SW480 (cell line): ENCODE measurements around the gene PRKCG.

Source experiments
- DNase-seq: peaks from one replicate; pipeline ENCODE4 v3.0.0-alpha.2; 2016; ENCODE audit warnings: low spot score

PRKCG gene

DNA sequence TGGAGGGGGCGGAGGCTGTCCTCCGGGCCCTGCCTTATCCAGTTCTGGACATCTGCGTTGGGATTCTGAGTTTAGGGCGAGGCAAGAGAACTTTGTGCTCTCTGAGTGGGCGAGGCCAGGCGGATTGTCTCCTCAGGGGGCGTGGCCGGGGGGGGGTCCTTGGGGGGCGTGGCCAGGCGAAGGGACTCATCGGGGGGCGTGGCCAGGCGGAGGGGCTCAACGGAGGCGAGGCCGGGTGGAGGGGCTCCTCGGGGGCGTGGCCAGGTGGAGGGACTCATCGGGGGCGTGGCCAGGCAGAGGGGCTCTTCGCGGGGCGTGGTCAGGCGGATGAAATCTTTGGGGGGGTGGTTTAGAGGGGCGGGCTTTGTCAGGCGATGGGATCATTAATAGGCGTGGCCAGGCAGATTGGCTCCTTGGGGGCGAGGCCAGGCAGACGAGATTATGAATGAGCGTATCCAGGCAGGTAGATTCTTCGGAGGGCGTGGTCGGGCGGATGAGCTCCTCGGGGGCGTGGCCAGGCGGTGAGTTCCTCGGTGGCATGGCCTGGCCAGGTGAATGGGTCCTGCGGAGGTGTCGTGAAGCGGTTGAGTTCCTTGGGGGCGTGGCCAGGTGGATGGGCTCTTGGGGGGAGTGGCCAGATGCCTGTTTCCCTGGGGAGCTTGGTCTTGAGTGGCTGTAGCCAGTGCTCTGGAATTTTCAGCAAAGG, 16.8 kb downstream of the PRKCG start:
- no peak for DNase-seq

DNA sequence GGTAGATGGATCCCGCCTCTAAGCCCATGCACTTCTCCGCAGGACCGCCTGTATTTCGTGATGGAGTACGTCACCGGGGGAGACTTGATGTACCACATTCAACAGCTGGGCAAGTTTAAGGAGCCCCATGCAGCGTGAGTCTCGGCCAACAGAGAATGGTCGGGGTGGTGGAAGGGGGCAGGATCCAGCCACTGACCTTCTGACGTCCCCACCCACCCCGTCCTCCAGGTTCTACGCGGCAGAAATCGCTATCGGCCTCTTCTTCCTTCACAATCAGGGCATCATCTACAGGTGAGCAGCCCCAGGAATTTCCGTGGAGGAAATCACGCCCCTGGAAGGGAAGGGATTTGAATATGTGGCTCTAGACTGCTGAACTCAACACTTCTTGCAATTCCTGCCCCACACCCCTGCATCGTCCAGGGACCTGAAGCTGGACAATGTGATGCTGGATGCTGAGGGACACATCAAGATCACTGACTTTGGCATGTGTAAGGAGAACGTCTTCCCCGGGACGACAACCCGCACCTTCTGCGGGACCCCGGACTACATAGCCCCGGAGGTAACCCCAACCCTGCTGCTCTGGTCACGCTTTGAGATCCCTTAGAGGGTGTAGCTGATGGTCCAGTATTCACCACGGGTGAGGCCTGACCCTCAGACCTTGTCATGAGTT, 18.3 kb downstream of the PRKCG start:
- DNase-seq, result no peak

DNA sequence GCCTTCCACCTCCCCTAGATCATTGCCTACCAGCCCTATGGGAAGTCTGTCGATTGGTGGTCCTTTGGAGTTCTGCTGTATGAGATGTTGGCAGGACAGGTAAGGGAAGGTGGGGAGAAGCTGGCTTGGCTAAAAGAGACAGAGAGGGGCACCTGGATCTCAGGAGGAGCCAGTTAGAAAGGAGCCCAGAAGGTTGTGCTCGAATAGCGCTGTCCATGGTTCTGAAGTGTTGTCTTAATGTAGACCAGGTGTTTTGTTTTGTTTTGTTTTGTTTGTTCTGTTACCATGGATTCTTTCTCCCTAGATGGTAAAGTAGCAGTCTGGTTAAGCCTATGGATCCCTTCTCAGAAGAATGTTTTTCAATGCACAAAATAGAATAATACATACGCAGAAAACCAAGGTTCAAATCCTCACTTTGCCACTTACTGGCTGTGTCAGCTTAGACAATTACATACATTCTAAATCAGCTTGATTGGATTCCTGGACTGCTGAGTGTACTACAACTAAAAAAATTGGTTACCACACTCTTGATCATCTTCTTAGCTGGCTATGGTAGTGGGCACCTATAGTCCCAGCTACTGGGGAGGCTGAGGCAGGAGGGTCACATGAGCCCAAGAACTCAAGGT, 21.2 kb downstream of the PRKCG start:
- peak; percentile 62 for DNase-seq

DNA sequence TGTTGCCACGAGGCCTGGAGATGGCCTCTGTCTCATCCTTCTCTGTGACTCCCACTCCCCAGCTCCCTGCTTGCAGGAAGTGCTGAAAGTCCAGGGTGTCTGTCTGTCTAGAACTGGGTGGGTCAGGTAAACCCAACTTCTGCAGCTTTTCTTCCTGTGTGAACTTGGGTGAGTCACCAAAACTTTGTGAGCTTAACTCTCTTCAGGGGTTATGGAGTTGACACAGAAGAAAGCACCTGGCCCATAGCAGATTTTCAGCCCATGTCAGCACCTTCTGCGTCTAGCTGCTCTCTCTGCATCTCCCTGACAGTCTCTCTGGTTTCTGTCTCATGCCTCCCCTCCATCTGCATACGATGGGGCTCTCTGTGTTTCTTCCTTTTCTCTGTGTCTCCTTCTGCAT, 22.9 kb downstream of the PRKCG start:
- DNase-seq, result no peak

DNA sequence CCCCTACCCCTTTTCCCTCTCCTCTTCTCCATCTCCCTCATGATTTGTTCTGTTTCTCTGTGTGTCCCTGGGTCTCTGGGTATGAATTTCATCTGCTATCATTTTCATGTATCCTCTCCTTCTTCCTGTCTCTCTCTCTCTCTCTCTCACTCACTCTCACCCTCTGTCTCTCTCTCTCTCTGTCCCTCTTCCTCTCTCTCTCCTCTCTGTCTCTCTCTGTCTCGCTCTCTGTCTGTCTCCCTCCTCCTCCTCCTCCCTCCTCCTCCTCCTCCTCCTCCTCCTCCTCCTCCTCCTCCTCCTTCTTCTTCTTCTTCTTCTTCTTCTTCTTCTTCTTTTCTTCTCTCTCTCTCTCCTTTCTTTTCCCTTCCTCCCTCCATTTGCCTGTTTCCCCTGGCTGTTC, 23.8 kb downstream of the PRKCG start:
- DNase-seq, result no peak

DNA sequence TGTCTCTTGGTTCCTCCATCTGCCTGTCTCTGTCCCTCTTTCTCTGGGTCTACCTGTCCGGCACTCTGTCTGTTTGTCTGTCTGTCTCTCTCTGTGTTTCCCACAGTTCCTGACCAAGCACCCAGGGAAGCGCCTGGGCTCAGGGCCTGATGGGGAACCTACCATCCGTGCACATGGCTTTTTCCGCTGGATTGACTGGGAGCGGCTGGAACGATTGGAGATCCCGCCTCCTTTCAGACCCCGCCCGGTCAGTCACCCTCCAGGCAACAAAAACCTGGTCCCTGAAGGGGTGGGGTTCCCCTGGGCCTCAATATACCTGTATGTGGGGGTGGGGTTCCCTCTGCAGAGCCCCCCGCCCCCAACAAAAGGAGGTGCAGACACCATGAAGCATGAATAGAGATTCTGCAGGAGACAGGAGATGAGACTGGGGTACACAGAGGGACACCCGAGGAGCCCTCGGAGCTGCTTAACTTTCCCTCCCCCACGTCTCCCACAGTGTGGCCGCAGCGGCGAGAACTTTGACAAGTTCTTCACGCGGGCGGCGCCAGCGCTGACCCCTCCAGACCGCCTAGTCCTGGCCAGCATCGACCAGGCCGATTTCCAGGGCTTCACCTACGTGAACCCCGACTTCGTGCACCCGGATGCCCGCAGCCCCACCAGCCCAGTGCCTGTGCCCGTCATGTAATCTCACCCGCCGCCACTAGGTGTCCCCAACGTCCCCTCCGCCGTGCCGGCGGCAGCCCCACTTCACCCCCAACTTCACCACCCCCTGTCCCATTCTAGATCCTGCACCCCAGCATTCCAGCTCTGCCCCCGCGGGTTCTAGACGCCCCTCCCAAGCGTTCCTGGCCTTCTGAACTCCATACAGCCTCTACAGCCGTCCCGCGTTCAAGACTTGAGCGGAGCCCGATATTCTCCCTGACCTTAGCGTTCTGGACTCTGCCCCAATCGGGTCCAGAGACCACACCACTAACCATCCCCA, 24.5 kb downstream of the PRKCG start:
- no peak for DNase-seq

DNA sequence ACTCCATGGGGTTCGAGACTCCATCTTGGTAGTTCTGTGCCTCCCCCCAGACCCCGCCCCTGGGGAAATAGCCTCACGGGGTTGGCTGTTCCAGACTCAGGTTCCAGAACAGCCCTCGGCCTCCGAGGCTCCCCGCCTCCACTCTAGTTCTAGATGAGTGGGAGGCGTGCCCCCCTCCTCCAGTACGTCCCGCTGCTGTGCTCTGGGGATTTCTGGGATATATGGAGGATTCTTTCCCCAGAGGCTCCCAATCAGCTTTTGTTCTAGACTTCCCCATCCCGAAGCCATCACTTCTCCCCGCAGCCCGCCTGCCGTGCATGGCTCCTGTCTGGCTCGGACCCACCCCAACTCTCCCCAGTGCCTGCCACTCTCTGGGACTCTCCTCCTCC, 25.2 kb downstream of the PRKCG start:
- no peak for DNase-seq

DNA sequence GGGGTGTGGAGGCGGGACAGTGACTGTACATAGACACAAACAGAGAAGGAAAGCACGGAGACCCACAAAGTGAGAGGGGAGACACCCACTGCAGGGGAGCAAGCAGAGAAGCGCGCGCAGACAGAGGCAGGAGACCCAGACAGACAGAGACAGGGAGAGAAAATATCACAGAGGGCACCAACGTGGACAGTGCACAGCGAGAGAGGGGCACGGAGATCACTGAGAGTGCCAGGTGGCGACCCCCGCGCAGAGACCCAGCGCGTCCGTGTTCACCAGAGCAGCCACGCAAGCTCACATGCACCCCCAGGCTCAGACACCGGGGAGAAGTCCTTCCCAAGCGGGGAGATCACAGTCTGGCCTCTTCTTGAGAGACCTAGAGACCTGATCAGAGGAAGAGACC, 25.7 kb downstream of the PRKCG start:
- no peak for DNase-seq

DNA sequence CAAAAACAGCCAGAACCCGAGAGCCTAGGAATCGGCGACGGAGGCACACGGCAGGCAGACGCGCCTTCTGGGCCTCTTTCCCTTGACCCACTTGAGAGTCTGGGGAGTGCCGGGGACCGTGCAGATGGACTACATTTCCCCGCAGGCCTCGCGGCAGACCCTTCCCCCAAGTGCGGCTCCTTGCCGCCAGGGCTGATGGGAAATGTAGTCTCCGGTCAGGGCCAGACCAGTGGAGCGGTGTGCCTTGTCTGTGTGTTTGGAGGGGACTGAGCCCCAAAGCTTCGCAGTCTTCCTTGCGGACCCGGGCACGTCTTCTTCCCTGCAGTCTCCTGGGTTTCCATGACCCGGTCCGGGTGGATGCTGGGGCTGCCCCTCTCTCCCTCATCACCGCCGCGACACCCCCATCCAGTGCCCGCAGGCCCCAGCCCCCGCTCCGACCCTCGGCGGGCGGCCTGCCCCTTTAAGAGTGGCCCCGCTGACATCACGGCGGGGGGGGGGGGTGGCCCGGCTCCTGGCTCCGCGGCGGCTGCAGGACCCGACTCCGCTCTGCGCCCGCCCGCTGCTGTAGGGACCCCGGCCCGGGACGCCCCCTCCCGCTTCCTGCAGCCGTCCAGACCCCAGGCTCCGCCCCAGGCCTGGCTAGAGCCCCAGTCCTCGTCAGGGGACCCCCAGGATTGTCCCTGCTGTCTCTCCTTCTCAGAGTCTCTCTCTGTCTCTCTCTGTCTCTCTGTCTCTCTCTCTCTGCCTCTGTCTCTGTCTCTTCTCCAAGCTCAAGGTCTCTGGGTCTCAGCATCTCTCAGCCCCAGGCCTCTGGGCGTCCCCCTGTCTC, 26.3 kb downstream of the PRKCG start:
- DNase-seq, result no peak

DNA sequence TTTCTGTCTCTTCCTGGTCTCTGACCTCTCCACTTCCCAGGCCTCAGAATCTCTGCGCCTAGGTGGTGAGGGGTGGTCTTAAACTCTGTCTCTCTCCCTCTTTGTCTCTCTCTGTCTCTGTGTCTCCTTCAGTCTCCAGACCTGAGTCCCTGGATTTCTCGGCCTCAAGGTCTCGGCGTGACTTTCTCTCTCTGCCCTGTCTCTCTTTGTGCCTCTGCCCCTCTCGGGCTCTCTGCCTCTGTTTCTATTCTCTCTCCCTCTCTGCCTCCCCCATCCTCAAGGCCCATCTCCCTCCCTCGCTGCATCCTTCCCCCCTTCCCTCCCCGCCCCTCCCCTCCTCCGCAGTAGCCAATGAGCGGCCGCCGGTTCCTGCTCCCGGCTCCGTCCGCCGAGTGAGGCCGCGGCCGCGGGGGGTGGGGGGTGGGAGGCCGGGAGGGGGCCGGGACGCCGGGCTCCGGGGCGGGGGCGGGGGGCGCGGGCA, 27.0 kb downstream of the PRKCG start, which contains the start of gene CACNG7:
Gene CACNG7, plus strand, starts transcription at position 344 of the 481 bp plus-strand sequence. CDS start 3,554 bp downstream, outside the sequence.
- DNase-seq, result no peak

DNA sequence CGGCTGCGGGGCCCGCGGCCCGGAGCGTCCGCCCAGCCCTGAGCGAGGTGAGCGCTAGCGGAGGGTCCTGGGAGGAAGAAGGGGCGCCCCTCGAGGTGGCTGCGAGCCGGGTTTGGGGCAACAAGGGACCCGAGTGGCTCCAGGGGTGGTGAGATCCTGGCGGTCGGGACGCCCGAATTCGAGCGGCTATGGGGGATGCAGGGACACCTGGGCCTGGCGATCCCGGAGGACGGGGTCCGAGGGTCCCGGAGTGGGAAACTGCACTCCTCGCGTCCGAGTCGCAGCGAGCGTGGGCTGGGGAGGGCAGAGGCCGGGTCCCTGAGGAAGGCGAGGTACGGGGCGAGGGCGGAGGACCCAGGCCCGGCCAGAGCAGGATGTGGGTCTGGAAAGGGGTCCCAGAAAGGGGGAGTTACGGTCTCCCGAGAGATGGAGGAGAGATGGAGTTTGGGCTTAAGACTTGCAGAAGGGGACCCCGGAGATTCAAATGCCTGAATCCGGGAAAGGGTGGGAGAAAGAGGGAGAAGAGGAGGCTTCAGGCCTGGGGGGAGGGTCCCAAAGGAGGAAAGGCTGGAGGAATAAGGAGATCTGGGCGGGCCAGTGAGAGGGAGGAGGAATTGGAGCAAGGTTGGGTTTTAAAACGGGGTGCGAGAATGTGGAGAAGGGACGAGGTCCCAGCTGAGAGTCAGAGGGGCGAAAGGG, 27.6 kb downstream of the PRKCG start:
- no peak for DNase-seq

DNA sequence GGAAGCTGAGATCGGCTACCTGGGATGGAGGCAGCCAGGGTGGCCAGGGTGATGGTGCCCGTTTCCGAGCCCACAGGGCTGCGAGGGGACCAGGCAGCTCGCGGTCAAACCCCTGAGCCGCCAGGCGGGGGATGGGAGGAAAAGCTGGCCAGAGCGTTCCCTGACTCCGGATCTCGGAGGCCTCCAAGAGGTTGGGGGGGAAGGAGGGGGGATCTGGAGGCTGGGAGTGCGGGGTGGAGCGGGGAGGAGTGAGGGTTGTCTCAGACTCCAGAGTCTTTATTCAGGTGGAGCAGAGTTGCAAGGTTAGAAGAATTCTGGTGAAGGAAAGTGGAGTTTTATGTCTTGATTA, 28.1 kb downstream of the PRKCG start:
- DNase-seq, result no peak

DNA sequence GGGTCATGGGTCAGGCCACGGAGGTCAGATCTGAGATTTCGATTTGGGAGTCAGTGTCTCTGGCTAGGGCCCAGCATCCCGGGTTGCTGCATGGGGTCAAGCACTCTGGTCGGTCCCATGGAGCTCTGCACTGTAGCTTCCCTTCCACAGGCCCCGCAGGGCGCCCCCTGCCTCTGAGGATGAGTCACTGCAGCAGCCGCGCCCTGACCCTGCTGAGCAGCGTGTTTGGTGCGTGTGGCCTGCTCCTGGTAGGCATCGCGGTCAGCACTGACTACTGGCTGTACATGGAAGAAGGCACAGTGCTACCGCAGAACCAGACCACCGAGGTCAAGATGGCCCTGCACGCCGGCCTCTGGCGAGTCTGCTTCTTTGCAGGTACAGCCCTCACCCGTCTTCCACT, 30.7 kb downstream of the PRKCG start:
- DNase-seq, result no peak

DNA sequence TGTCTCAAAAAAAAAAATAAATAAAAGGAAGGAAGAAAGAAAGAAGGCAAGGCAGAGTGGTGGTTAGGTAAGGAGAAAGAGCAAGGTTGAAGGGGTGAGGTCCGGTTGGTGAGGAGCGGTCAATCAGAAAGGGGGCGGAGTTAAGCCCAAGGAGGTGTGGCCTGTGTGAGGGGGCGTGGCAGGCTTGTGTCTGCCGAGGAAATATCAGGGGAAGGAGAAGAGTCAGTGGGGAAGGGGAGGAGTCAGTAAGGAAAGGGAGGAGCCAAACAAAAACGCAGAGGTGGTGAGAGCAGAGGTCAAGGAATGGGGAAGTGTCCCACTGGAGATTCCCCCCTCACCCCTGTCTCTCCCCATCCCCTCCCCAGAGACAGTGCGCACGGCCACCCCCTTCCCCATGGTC, 33.0 kb downstream of the PRKCG start:
- DNase-seq, result no peak

DNA sequence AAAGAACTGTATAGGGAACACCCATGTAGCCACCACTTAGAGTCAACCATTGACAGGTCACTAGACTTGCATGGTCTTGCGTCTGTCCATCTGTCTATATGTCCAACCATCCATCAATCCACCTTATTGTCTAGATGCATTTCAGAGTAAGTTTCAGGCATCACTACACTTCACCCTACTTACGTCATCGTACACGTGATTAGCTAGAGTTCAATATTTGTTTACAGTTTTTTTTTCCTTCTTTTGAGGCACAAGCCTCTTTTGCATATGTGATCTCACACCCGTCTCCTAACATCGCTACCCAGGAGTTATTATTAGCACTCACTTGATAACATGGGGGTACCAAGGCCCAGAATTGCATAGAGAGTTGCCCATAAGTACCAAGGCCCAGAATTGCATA, 34.0 kb downstream of the PRKCG start:
- no peak for DNase-seq

DNA sequence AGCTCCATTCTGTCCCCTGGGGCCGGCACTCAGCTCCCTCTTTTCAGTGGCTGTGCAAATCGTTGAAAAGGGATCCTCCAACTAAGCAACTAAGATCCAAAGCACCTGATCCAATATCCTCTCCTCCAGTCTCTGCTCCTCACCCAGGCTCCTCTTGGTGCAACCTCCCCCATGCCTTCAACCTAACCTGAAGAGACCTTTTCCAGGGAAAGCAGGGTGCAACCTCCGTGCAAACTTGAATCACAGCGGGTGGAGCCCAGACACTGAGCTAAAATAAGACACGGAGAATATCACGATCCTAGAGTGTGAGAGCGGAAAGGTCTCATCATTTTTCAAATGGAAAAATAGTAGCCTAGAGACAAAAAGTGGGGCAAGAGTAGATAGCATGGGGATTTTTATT, 35.4 kb downstream of the PRKCG start:
- no peak for DNase-seq

DNA sequence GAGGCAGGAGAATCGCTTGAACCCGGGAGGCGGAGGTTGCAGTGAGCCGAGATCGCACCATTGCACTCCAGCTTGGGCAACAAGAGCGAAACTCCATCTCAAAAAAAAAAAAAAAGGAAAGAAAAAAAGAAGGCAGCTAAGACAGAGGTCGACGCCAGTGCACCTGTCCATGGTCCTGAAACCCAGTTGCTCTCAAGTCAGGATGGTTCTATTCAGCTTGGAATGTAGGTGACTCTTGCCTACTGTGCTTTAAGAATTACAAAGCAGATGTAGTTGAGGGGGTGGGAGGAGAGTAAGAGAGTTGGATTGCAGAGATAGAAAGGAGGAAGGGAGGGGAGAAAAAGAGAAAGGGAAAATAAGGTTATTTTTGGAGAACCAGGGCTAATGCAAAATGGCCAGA, 45.7 kb downstream of the PRKCG start:
- peak; percentile 58 for DNase-seq

DNA sequence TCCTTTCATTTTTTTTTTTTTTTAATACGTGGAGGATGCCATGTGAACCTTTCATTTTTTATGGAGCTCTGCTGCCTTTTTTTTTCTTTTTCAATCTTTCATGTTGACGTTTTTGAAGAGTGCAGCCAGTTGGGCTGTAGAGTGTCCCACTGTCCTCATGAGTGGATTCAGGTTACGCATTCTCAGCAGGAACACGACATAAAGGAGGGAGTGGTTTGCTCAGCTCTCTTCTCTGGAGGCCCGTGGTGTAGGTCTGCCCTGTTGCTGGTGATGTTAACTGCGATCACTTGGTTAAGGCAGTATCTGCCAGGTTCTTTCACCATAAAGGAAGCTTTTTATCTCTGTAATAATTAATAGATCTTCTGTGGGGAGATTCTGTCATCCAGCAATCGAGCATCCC, 54.0 kb downstream of the PRKCG start:
- DNase-seq, result no peak

DNA sequence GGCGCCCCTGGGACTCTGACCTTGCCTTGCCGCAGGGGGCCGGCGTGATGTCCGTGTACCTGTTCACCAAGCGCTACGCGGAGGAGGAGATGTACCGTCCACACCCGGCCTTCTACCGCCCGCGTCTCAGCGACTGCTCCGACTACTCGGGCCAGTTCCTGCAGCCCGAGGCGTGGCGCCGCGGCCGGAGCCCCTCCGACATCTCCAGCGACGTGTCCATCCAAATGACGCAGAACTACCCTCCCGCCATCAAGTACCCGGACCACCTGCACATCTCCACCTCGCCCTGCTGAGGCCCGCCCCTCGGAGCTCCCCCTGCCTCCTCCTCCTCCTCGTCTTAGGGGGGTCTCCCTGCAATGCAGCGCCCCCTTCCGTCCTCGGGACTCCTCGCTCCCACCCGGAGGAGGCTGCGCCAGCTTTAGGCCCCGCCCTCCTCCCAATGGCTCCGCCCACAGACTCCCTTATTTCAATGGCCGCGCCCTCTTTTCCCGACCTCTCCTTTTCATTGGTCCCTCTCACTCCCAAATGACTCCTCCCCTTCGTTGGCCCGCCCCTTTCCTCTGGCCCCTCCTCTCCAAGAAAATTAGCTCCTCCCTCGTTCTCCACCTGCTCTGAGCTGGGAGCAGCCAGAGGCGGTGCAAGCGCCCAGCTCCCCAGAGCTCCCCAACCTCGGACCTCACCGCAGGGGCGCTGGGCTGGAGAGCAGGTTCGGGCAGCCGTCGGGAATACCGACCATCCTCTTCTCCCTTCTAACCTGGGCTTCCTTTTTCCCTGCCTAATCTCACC, 60.2 kb downstream of the PRKCG start:
- DNase-seq, result no peak

DNA sequence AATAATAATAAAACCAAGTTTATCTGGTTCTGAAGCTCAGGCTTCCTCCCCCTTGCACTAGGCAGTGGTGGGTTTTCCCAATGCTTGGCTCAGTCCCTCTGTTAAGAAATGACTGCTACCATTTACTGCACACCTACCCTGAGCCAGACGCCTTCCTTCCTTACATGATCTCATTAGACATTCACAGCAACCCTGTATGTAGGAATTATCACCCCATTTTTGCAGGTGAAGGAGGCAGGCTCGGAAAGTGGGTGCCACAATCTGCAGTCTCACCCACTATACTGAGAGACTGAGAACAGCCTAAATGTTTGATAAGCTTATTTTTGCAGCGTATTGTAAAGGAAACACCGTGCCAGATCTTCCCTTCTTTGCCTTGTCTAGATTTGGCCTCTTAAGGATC, 62.4 kb downstream of the PRKCG start:
- no peak for DNase-seq
